K562 (cell line): ENCODE data around the gene MCL1. TPM values are rescaled to one million over a fixed set of nuclear protein-coding genes. Genes with fewer than 3 reads are reported as not detected.

Source experiments
- CBX1 ChIP-seq: sonication (generic); IDR thresholded peaks from 2 replicates; pipeline ENCODE4 v1.6.1; 2016; ENCODE audit warnings: antibody characterized with exemption, low read depth, mild to moderate bottlenecking
- EHMT2 ChIP-seq: fragments of 450-650 bp; IDR thresholded peaks from 2 replicates; pipeline ENCODE4 v1.6.1; 2018; ENCODE audit warnings: antibody characterized with exemption
- MTA3 ChIP-seq: fragments of 450-650 bp; formaldehyde crosslinking; IDR thresholded peaks from 2 replicates; pipeline ENCODE4 v1.6.1; 2017; ENCODE audit warnings: mild to moderate bottlenecking, borderline replicate concordance
- NUFIP1 ChIP-seq: fragments of 450-650 bp; IDR thresholded peaks from 2 replicates; pipeline ENCODE4 v1.6.1; 2018; ENCODE audit not compliant: partially characterized antibody
- PHB ChIP-seq: fragments of 250-450 bp; sonication (Bioruptor Pico); IDR thresholded peaks from 2 replicates; pipeline ENCODE4 v1.5.0; 2021
- PHF21A ChIP-seq: fragments of 450-650 bp; IDR thresholded peaks from 2 replicates; pipeline ENCODE4 v1.6.1; 2017; ENCODE audit warnings: low read depth, borderline replicate concordance
- PRDM10 ChIP-seq: fragments of 450-650 bp; IDR thresholded peaks from 2 replicates; pipeline ENCODE4 v1.6.1; 2018; ENCODE audit not compliant: partially characterized antibody
- TAF1 ChIP-seq: IDR thresholded peaks from 2 replicates; pipeline ENCODE4 v1.6.1; 2011; ENCODE audit warnings: mild to moderate bottlenecking, low read length, moderate library complexity; ENCODE audit not compliant: insufficient read depth, control insufficient read depth, severe bottlenecking; ENCODE audit errors: extremely low read depth
- THRB ChIP-seq: fragments of 450-650 bp; formaldehyde crosslinking; conservative IDR thresholded peaks from 2 replicates; pipeline ENCODE4 v1.4.0; 2022; ENCODE audit warnings: mild to moderate bottlenecking, missing genetic modification characterization
- TSHZ1 ChIP-seq: fragments of 250-450 bp; sonication (Bioruptor Pico); IDR thresholded peaks from 2 replicates; pipeline ENCODE4 v1.4.0; 2020; ENCODE audit warnings: mild to moderate bottlenecking, moderate library complexity
- ZNF277 ChIP-seq: fragments of 250-450 bp; sonication (Bioruptor Pico); IDR thresholded peaks from 2 replicates; pipeline ENCODE4 v1.8.0; 2022; ENCODE audit warnings: inconsistent platforms, mild to moderate bottlenecking, moderate library complexity, borderline replicate concordance
- ZNF280B ChIP-seq: fragments of 250-450 bp; sonication (Bioruptor Pico); IDR thresholded peaks from 2 replicates; pipeline ENCODE4 v1.5.1; 2021; ENCODE audit warnings: mild to moderate bottlenecking
- ZNF696 ChIP-seq: fragments of 250-450 bp; sonication (Bioruptor Pico); conservative IDR thresholded peaks from 2 replicates; pipeline ENCODE4 v1.4.0; 2020; ENCODE audit warnings: mild to moderate bottlenecking, moderate library complexity
- ZNF76 ChIP-seq: fragments of 250-450 bp; sonication (Bioruptor Pico); IDR thresholded peaks from 2 replicates; pipeline ENCODE4 v1.4.0; 2020; ENCODE audit warnings: mild to moderate bottlenecking, moderate library complexity, borderline replicate concordance
- polyA plus RNA-seq, 8 experiments: library from polyadenylated mRNA; depleted of rRNA in 4 of 8; stranded (reverse) in 5 of 8; unstranded in 3 of 8; fragments of >200 nt; fragmentation: Nextera tagmentation in 2 of 8; fragmentation: Illumina TruSeq in 1 of 8; extraction: Ambion mirVana in 2 of 8; extraction: Trizol in 1 of 8; gene quantifications; 2 replicates each; pipeline versions ENCODE4 v1.2.1 to v1.2.3, GENCODE V29; 2011 to 2014; ENCODE audit warnings: inconsistent platforms in 1 of 8, missing spikeins in 1 of 8
- total RNA-seq, 7 experiments: library from RNA; depleted of rRNA in 6 of 7; stranded (reverse); fragments of >200 nt in 6 of 7; fragmentation: Illumina TruSeq in 2 of 7; extraction: Trizol in 2 of 7; gene quantifications; 2 replicates each; pipeline versions ENCODE4 v1.2.1 to v1.2.3, GENCODE V29; 2011 to 2021; ENCODE audit warnings: low replicate concordance in 1 of 7

The MCL1 gene
- total and polyA plus RNA-seq, 9 of the 15 experiments (the other 6 are each of a cell fraction or from before 2014, with no cell fraction given) = 27.1 to 224 (median 138) TPM

GRCh38 chr1:150552128-150552910 lies 27.1 kb downstream of the MCL1 start (continued):
- TF ChIP-seq ZNF280B (CRISPR knock-in tag) (no peak), NUFIP1 (no peak), ZNF696 (no peak), TSHZ1 (CRISPR knock-in tag) (no peak), PHB (CRISPR knock-in tag) (no peak), ZNF76 (CRISPR knock-in tag) (no peak), ZNF277 (CRISPR knock-in tag) (no peak), MTA3 (peak; percentile 69; the same call in 1 of the 2 replicates), PRDM10 (peak; percentile 93), THRB (no peak), CBX1 (no peak), PHF21A (no peak), TAF1 (peak; percentile 50), EHMT2 (no peak)
